Neural crest cell (in vitro differentiated cells): Measurements from ENCODE around the gene TUBGCP5. TPM values are rescaled to one million over a fixed set of nuclear protein-coding genes. Genes with fewer than 3 reads are reported as not detected.

ENCODE experiments used
- DNase-seq: peaks from one replicate; pipeline ENCODE4 v3.0.0; 2021; ENCODE audit warnings: low read depth, mixed read lengths, low spot score
- H3K27ac Mint-ChIP-seq: one replicate; pipeline ENCODE4 v1.8.0; 2021; ENCODE audit warnings: mild to moderate bottlenecking, mixed read lengths; ENCODE audit not compliant: unreplicated experiment
- H3K27me3 Mint-ChIP-seq: 2 replicates; pipeline ENCODE4 v1.8.0; 2021; ENCODE audit warnings: low read depth, mild to moderate bottlenecking, mixed read lengths
- H3K36me3 Mint-ChIP-seq: 2 replicates; pipeline ENCODE4 v1.8.0; 2021; ENCODE audit warnings: low read depth, mild to moderate bottlenecking, mixed read lengths
- H3K4me1 Mint-ChIP-seq: 2 replicates; pipeline ENCODE4 v1.8.0; 2021; ENCODE audit warnings: mixed read lengths
- H3K4me3 Mint-ChIP-seq: one replicate; pipeline ENCODE4 v1.8.0; 2021; ENCODE audit warnings: mild to moderate bottlenecking, mixed read lengths
- H3K9me3 Mint-ChIP-seq: 2 replicates; pipeline ENCODE4 v1.8.0; 2021; ENCODE audit warnings: mixed read lengths
- CTCF ChIP-seq: fragments of 200-600 bp; sonication (generic); conservative IDR thresholded peaks from 2 replicates; pipeline ENCODE4 v1.5.0; 2021; ENCODE audit warnings: antibody characterized with exemption, mild to moderate bottlenecking
- total RNA-seq: library from RNA; stranded (reverse); gene quantifications from 2 replicates; pipeline ENCODE4 v1.2.1, GENCODE V29; 2021

Gene TUBGCP5
- total RNA-seq, 1 donor from 2014 or later: 28.2 TPM

- Mint-ChIP-seq H3K36me3 (no peaks in the 10 kb centered on the region), H3K27ac (peak overlapping the region; percentile 19), H3K4me1 (peaks cover 65% of the 10 kb centered on the region), H3K27me3 (no peaks in the 10 kb centered on the region), H3K4me3 (no peak overlapping the region), H3K9me3 (no peaks in the 10 kb centered on the region)
- DNase-seq: no peak
- TF ChIP-seq CTCF: no peak
Observed at GRCh38 chr15:22951381-22952280, 87.7 kb downstream of the TUBGCP5 start.

- DNase-seq: no peak
- Mint-ChIP-seq H3K4me1 (peaks cover 60% of the 10 kb centered on the region), H3K36me3 (no peaks in the 10 kb centered on the region), H3K27ac (no peak overlapping the region), H3K27me3 (no peaks in the 10 kb centered on the region), H3K9me3 (no peaks in the 10 kb centered on the region), H3K4me3 (no peak overlapping the region)
- TF ChIP-seq CTCF: no peak
Observed at GRCh38 chr15:22951031-22951380, 88.4 kb downstream of the TUBGCP5 start.

GRCh38 chr15:22950256-22950990 lies 88.9 kb downstream of the TUBGCP5 start:
- Mint-ChIP-seq H3K4me1 (peaks cover 54% of the 10 kb centered on the region), H3K9me3 (no peaks in the 10 kb centered on the region), H3K4me3 (peak overlapping the region; percentile 27), H3K27me3 (no peaks in the 10 kb centered on the region), H3K36me3 (no peaks in the 10 kb centered on the region), H3K27ac (peak overlapping the region; percentile 73)
- no peak for DNase-seq
- no peak for TF ChIP-seq CTCF

Other genes with a start within 250 kb of the TUBGCP5 start
- gene NIPA2, start 200.9 kb downstream of the TUBGCP5 start, total RNA-seq: 49.9 and 53.5 TPM in 2 replicates
- gene CYFIP1, start 59.2 kb downstream of the TUBGCP5 start, total RNA-seq: 115 and 116 TPM in 2 replicates
- gene GOLGA6L1, start 97.3 kb upstream of the TUBGCP5 start, total RNA-seq: not detected in 2 replicates